HepG2 (cell line): Measurements from ENCODE around the gene RARS2. TPM values are rescaled to one million over a fixed set of nuclear protein-coding genes. Genes with fewer than 3 reads are reported as not detected.

Experiments used
- ELF1 ChIP-seq: sonication (generic); formaldehyde crosslinking; IDR thresholded peaks from 2 replicates; pipeline ENCODE4 v1.4.0; 2020; ENCODE audit warnings: missing genetic modification reagents
- FOSL2 ChIP-seq: sonication (generic); formaldehyde crosslinking; IDR thresholded peaks from 2 replicates; pipeline ENCODE4 v1.4.0; 2020; ENCODE audit warnings: missing genetic modification reagents
- NCOA2 ChIP-seq: sonication (generic); formaldehyde crosslinking; IDR thresholded peaks from 2 replicates; pipeline ENCODE4 v1.8.0; 2022; ENCODE audit warnings: inconsistent platforms
- SAFB2 ChIP-seq: sonication (generic); formaldehyde crosslinking; IDR thresholded peaks from 2 replicates; pipeline ENCODE4 v1.5.1; 2020; ENCODE audit warnings: missing genetic modification reagents, low read depth, mild to moderate bottlenecking, borderline replicate concordance
- SIX1 ChIP-seq: sonication (generic); formaldehyde crosslinking; IDR thresholded peaks from 2 replicates; pipeline ENCODE4 v1.4.0; 2020; ENCODE audit warnings: missing genetic modification reagents, borderline replicate concordance
- SP4 ChIP-seq: sonication (generic); formaldehyde crosslinking; IDR thresholded peaks from 2 replicates; pipeline ENCODE4 v1.8.1; 2023; ENCODE audit warnings: mild to moderate bottlenecking, missing genetic modification reagents
- TAF15 ChIP-seq: fragments of 200-400 bp; formaldehyde crosslinking; IDR thresholded peaks from one replicate; pipeline ENCODE4 v1.6.1; 2018; ENCODE audit warnings: mild to moderate bottlenecking, low read depth, low read length; ENCODE audit not compliant: poor library complexity, severe bottlenecking
- UBTF ChIP-seq: sonication (generic); formaldehyde crosslinking; IDR thresholded peaks from 2 replicates; pipeline ENCODE4 v1.4.0; 2020; ENCODE audit warnings: mild to moderate bottlenecking, missing genetic modification reagents
- ZKSCAN8 ChIP-seq: IDR thresholded peaks from 2 replicates; pipeline ENCODE4 v1.6.1; 2016; ENCODE audit warnings: borderline replicate concordance, missing genetic modification reagents, missing compliant biosample characterization
- ZNF101 ChIP-seq: sonication (generic); formaldehyde crosslinking; IDR thresholded peaks from 2 replicates; pipeline ENCODE4 v1.4.0; 2020; ENCODE audit warnings: mild to moderate bottlenecking, low read depth, missing genetic modification reagents, borderline replicate concordance
- ZNF329 ChIP-seq: sonication (generic); formaldehyde crosslinking; IDR thresholded peaks from 2 replicates; pipeline ENCODE4 v1.9.0; 2021; ENCODE audit warnings: low read depth, mild to moderate bottlenecking, missing genetic modification reagents
- ZNF770 ChIP-seq: sonication (generic); formaldehyde crosslinking; IDR thresholded peaks from 2 replicates; pipeline ENCODE4 v1.5.0; 2020; ENCODE audit warnings: mild to moderate bottlenecking, missing genetic modification reagents
- polyA plus RNA-seq, 8 experiments: library from polyadenylated mRNA; depleted of rRNA in 3 of 8; stranded (reverse) in 7 of 8; unstranded in 1 of 8; fragments of >200 nt; fragmentation: Illumina TruSeq in 4 of 8; extraction: Trizol in 4 of 8; gene quantifications; 2 replicates each; pipeline versions ENCODE4 v1.2.1 to v1.2.3, GENCODE V29; 2011 to 2016; ENCODE audit warnings: low read depth in 4 of 8, missing spikeins in 1 of 8, mixed read lengths in 1 of 8; ENCODE audit not compliant: insufficient read depth in 1 of 8
- total RNA-seq, 5 experiments: library from RNA; depleted of rRNA; stranded (reverse); fragments of >200 nt; fragmentation: Illumina TruSeq; extraction: Trizol; gene quantifications; 2 replicates each; pipeline ENCODE4 v1.2.3, GENCODE V29; 2016; ENCODE audit warnings: low read depth in 1 of 5
- TF ChIP-seq, protein P1 (sequence below): sonication (generic); formaldehyde crosslinking; conservative IDR thresholded peaks from 2 replicates; pipeline ENCODE4 v1.4.0; 2020; ENCODE audit warnings: mild to moderate bottlenecking, missing genetic modification reagents, moderate library complexity
- TF ChIP-seq, protein P2 (sequence below): sonication (generic); formaldehyde crosslinking; IDR thresholded peaks from 2 replicates; pipeline ENCODE4 v1.5.1; 2020; ENCODE audit warnings: missing genetic modification reagents, mild to moderate bottlenecking, borderline replicate concordance

RARS2 gene
- total and polyA plus RNA-seq, 2 of the 13 experiments (the other 11 are each of a cell fraction or from before 2014, with no cell fraction given) = 23.4 to 80.1 TPM

GRCh38 chr6:87583822-87584221, 6.0 kb downstream of the RARS2 start (continued):
- TF ChIP-seq FOSL2 (CRISPR knock-in tag) (peak; percentile 58; the same call in 1 of the 2 replicates), ZKSCAN8 (peak; percentile 45; the same call in 1 of the 2 replicates), SAFB2 (no peak), TAF15 (no peak), SP4 (CRISPR knock-in tag) (no peak), ZNF329 (no peak), ELF1 (CRISPR knock-in tag) (no peak), SIX1 (CRISPR knock-in tag) (peak; percentile 35; the same call in 1 of the 2 replicates), NCOA2 (CRISPR knock-in tag) (peak; percentile 97), ZNF770 (CRISPR knock-in tag) (no peak), ZNF101 (no peak), UBTF (no peak)
- TF ChIP-seq, protein P1, sequence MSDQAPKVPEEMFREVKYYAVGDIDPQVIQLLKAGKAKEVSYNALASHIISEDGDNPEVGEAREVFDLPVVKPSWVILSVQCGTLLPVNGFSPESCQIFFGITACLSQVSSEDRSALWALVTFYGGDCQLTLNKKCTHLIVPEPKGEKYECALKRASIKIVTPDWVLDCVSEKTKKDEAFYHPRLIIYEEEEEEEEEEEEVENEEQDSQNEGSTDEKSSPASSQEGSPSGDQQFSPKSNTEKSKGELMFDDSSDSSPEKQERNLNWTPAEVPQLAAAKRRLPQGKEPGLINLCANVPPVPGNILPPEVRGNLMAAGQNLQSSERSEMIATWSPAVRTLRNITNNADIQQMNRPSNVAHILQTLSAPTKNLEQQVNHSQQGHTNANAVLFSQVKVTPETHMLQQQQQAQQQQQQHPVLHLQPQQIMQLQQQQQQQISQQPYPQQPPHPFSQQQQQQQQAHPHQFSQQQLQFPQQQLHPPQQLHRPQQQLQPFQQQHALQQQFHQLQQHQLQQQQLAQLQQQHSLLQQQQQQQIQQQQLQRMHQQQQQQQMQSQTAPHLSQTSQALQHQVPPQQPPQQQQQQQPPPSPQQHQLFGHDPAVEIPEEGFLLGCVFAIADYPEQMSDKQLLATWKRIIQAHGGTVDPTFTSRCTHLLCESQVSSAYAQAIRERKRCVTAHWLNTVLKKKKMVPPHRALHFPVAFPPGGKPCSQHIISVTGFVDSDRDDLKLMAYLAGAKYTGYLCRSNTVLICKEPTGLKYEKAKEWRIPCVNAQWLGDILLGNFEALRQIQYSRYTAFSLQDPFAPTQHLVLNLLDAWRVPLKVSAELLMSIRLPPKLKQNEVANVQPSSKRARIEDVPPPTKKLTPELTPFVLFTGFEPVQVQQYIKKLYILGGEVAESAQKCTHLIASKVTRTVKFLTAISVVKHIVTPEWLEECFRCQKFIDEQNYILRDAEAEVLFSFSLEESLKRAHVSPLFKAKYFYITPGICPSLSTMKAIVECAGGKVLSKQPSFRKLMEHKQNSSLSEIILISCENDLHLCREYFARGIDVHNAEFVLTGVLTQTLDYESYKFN = peak; percentile 76
- TF ChIP-seq, protein P2, sequence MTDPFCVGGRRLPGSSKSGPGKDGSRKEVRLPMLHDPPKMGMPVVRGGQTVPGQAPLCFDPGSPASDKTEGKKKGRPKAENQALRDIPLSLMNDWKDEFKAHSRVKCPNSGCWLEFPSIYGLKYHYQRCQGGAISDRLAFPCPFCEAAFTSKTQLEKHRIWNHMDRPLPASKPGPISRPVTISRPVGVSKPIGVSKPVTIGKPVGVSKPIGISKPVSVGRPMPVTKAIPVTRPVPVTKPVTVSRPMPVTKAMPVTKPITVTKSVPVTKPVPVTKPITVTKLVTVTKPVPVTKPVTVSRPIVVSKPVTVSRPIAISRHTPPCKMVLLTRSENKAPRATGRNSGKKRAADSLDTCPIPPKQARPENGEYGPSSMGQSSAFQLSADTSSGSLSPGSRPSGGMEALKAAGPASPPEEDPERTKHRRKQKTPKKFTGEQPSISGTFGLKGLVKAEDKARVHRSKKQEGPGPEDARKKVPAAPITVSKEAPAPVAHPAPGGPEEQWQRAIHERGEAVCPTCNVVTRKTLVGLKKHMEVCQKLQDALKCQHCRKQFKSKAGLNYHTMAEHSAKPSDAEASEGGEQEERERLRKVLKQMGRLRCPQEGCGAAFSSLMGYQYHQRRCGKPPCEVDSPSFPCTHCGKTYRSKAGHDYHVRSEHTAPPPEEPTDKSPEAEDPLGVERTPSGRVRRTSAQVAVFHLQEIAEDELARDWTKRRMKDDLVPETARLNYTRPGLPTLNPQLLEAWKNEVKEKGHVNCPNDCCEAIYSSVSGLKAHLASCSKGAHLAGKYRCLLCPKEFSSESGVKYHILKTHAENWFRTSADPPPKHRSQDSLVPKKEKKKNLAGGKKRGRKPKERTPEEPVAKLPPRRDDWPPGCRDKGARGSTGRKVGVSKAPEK = no peak
